Erythroblast (primary cell): Measurements from ENCODE around the gene EP400.

ENCODE experiments used
- GATA1 ChIP-seq: IDR thresholded peaks from 2 replicates; pipeline ENCODE4 v1.6.1; 2011; ENCODE audit warnings: low read depth, mild to moderate bottlenecking, control low read depth, low read length, moderate library complexity
- POLR2A ChIP-seq: IDR thresholded peaks from 2 replicates; pipeline ENCODE4 v1.6.1; 2011; ENCODE audit warnings: mild to moderate bottlenecking, low read length

DNA sequence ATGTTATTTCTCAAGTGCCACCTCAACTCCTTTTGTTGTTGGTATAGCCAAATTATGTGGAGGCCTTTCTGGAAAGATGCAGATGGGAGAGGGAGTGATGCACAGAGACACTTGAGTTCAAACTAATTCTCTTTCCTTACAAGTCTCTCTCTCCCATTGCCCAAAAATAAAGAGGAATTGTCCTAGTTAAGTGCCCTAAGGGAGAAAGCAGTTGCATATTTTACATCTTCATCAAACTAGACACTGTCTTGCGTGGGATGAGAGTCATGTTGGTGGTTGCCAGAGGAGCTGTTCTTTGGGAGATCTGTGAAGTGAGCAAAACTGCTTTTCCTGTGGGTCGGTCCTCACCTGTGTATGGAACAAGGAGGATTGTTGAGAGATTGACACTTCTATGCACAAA is 72.2 kb downstream of the EP400 start:
- no peak for TF ChIP-seq POLR2A
- TF ChIP-seq GATA1 = no peak
